ENCODE measurements around the gene MCC.

GRCh38 chr5:113090336-113091106 lies 397.7 kb downstream of the MCC start:
- TF ChIP-seq CTCF (IDR thresholded peaks at IDR 0.05; ENCODE audit: poor library complexity) (no peak), EZH2 (IDR thresholded peaks at IDR 0.05; ENCODE audit: borderline replicate concordance) (no peak), EZH2phosphoT487 (IDR thresholded peaks at IDR 0.05; ENCODE audit: low read depth, severe bottlenecking, unreplicated experiment) (no peak)

Data from hepatocyte (in vitro differentiated cells).